ENCODE results near the gene CCNI.

- no peak for TF ChIP-seq EZH2 (IDR thresholded peaks at IDR 0.05)
- TF ChIP-seq POLR2AphosphoS5 (IDR thresholded peaks at IDR 0.05; ENCODE audit: borderline replicate concordance, low read depth, low read length) = no peak
These were observed 48.8 kb upstream of the CCNI start for GRCh38 chr4:77124576-77124975.
